NCI-H510A treated with DMSO at 0.1 percent for 48 hours (cell line): Measurements from ENCODE around the gene RPLP1.
"Not testable (repeated sequence)": the region's sequence is repeated elsewhere in the genome, so short reads cannot be mapped to it uniquely, and the experiment has no call there.

Experiments used
- DNase-seq: peaks from one replicate; lab custom pipeline; 2025; lab: John Stamatoyannopoulos, UW

RPLP1 gene

GRCh38 chr15:69439623-69440022, 13.0 kb upstream of the RPLP1 start:
- DNase-seq, result no peak

- DNase-seq, result no peak
Measured at GRCh38 chr15:69443032-69443611, 9.5 kb upstream of the RPLP1 start.

GRCh38 chr15:69444686-69445085, 7.9 kb upstream of the RPLP1 start:
- DNase-seq, result no peak

GRCh38 chr15:69446953-69447352, 5.7 kb upstream of the RPLP1 start:
- DNase-seq, result no peak

- DNase-seq, result not testable (repeated sequence)
Measured at GRCh38 chr15:69450221-69450620, 2.4 kb upstream of the RPLP1 start.

- DNase-seq, result no peak
Measured at GRCh38 chr15:69450968-69451695, 1.5 kb upstream of the RPLP1 start.

GRCh38 chr15:69451951-69452691, 497 bp upstream of the RPLP1 start:
- DNase-seq, result peak; percentile 69

- no peak for DNase-seq
Measured at GRCh38 chr15:69454953-69455352, 2.3 kb downstream of the RPLP1 start.

- no peak for DNase-seq
Measured at GRCh38 chr15:69456208-69457166, 3.9 kb downstream of the RPLP1 start.

GRCh38 chr15:69457304-69458280, 5.0 kb downstream of the RPLP1 start:
- no peak for DNase-seq

GRCh38 chr15:69459066-69459465, 6.4 kb downstream of the RPLP1 start:
- no peak for DNase-seq

GRCh38 chr15:69460481-69460880, 7.9 kb downstream of the RPLP1 start:
- no peak for DNase-seq

GRCh38 chr15:69462030-69462492, 9.4 kb downstream of the RPLP1 start:
- DNase-seq, result peak; percentile 43

- DNase-seq, result peak; percentile 82
Measured at GRCh38 chr15:69462493-69463181, 10.0 kb downstream of the RPLP1 start.

- no peak for DNase-seq
Measured at GRCh38 chr15:69463182-69463756, 10.7 kb downstream of the RPLP1 start.

- no peak for DNase-seq
Measured at GRCh38 chr15:69465253-69465652, 12.6 kb downstream of the RPLP1 start.

GRCh38 chr15:69466733-69467132, 14.1 kb downstream of the RPLP1 start:
- DNase-seq, result no peak

GRCh38 chr15:69467636-69468035, 15.0 kb downstream of the RPLP1 start:
- peak; percentile 51 for DNase-seq

- DNase-seq, result peak; percentile 87
Measured at GRCh38 chr15:69468241-69469121, 15.9 kb downstream of the RPLP1 start.
